Kidney capillary endothelial cell (primary cell): Measurements from ENCODE around the gene MRPS6.
A peak's percentile ranks its signal among the peaks of the same experiment; 100 is the strongest.

Source experiments
- DNase-seq: peaks from one replicate; pipeline ENCODE4 v3.0.0-alpha.2; 2018; ENCODE audit warnings: low spot score

MRPS6 gene

GRCh38 chr21:34100337-34100736 is 27.0 kb downstream of the MRPS6 start:
- no peak for DNase-seq

- no peak for DNase-seq
Observed at GRCh38 chr21:34100790-34101189, 27.4 kb downstream of the MRPS6 start.

- no peak for DNase-seq
Observed at GRCh38 chr21:34105947-34106541, 32.7 kb downstream of the MRPS6 start.

GRCh38 chr21:34107606-34108005 is 34.2 kb downstream of the MRPS6 start:
- DNase-seq: no peak

- DNase-seq: no peak
Observed at GRCh38 chr21:34109075-34109474, 35.7 kb downstream of the MRPS6 start.

GRCh38 chr21:34110594-34111202 is 37.3 kb downstream of the MRPS6 start:
- no peak for DNase-seq

GRCh38 chr21:34112316-34113033 is 39.1 kb downstream of the MRPS6 start:
- no peak for DNase-seq

GRCh38 chr21:34113842-34114241 is 40.5 kb downstream of the MRPS6 start:
- DNase-seq: no peak

- no peak for DNase-seq
Observed at GRCh38 chr21:34115160-34115559, 41.8 kb downstream of the MRPS6 start.

GRCh38 chr21:34116569-34116968 is 43.2 kb downstream of the MRPS6 start:
- no peak for DNase-seq

- no peak for DNase-seq
Observed at GRCh38 chr21:34120867-34121266, 47.5 kb downstream of the MRPS6 start.

GRCh38 chr21:34122047-34122446 is 48.7 kb downstream of the MRPS6 start:
- DNase-seq: no peak

GRCh38 chr21:34123609-34124008 is 50.2 kb downstream of the MRPS6 start:
- no peak for DNase-seq

GRCh38 chr21:34126269-34126668 is 52.9 kb downstream of the MRPS6 start:
- DNase-seq: no peak

GRCh38 chr21:34126691-34127090 is 53.3 kb downstream of the MRPS6 start:
- DNase-seq: no peak

GRCh38 chr21:34128124-34128523 is 54.7 kb downstream of the MRPS6 start:
- DNase-seq: no peak

- DNase-seq: no peak
Observed at GRCh38 chr21:34128674-34129038, 55.3 kb downstream of the MRPS6 start.

- peak; percentile 55 for DNase-seq
Observed at GRCh38 chr21:34129039-34129891, 55.9 kb downstream of the MRPS6 start.

GRCh38 chr21:34129901-34130715 is 56.7 kb downstream of the MRPS6 start:
- DNase-seq: no peak

- DNase-seq: no peak
Observed at GRCh38 chr21:34130716-34130985, 57.3 kb downstream of the MRPS6 start.

GRCh38 chr21:34131586-34131985 is 58.2 kb downstream of the MRPS6 start:
- DNase-seq: no peak

- DNase-seq: no peak
Observed at GRCh38 chr21:34132202-34132601, 58.8 kb downstream of the MRPS6 start.
